Body of pancreas (tissue), 4 donors: ENCODE measurements around the gene PSMG3. TPM values are rescaled to one million over a fixed set of nuclear protein-coding genes. Genes with fewer than 3 reads are reported as not detected.

ENCODE experiments used
- ATAC-seq: fragments of 150-250 bp; one replicate; pipeline ENCODE4 v1.9.1; 2016
- DNase-seq, 4 donors: peaks; one replicate each; pipeline ENCODE4 v3.0.0-alpha.2; 2019
- H3K27ac ChIP-seq, 4 donors: fragments of 200-600 bp; sonication (generic); 1 replicate in 3 of 4; 2 replicates in 1 of 4; pipeline versions ENCODE4 v1.5.1 to v1.6.1; 2016 to 2019; ENCODE audit warnings: mild to moderate bottlenecking in 1 of 4, mixed read lengths in 1 of 4, moderate library complexity in 1 of 4
- H3K27me3 ChIP-seq, 2 donors: fragments of 200-600 bp; sonication (generic); one replicate each; pipeline ENCODE4 v1.6.0; 2016; ENCODE audit warnings: mild to moderate bottlenecking in 1 of 2
- H3K36me3 ChIP-seq, 2 donors: fragments of 200-600 bp; sonication (generic); replicated peaks in 1 of 2; 2 replicates each; pipeline ENCODE4 v1.5.1; 2016; ENCODE audit warnings: low read depth in 2 of 2; ENCODE audit not compliant: insufficient read depth in 1 of 2
- H3K4me1 ChIP-seq: fragments of 200-600 bp; sonication (generic); one replicate; pipeline ENCODE4 v1.6.0; 2016
- H3K4me3 ChIP-seq, 2 donors: fragments of 200-600 bp; sonication (generic); 1 replicate in 1 of 2; 2 replicates in 1 of 2; pipeline ENCODE4 v1.5.1; 2016 to 2019
- H3K9me3 ChIP-seq, 3 donors: fragments of 200-600 bp; sonication (generic); 1 replicate in 2 of 3; 2 replicates in 1 of 3; pipeline ENCODE4 v1.5.1; 2016
- CTCF ChIP-seq, 7 experiments: fragments of 450-650 bp in 4 of 7; fragments of 200-600 bp in 3 of 7; sonication (generic) in 3 of 7; IDR thresholded peaks; one replicate each; pipeline ENCODE4 v1.5.1; 2016 to 2019; ENCODE audit warnings: antibody characterized with exemption in 7 of 7
- POLR2A ChIP-seq, 3 donors: fragments of 450-650 bp; IDR thresholded peaks; one replicate each; pipeline ENCODE4 v1.6.1; 2016; ENCODE audit warnings: antibody characterized with exemption in 3 of 3, mild to moderate bottlenecking in 2 of 3
- WGBS, 2 donors: methylation state at CpG; one replicate each; pipeline ENCODE4 v1.1.5; 2017; 5-methylcytosine and 5-hydroxymethylcytosine counted together
- intact Hi-C: fragments of 100-400 bp; cut with DNase I; formaldehyde crosslinking; loops from one replicate; pipeline ENCODE4 v1.15.1; 2023
- total RNA-seq, 2 donors: library from RNA; depleted of rRNA; stranded (reverse); fragments of >200 nt; gene quantifications; one replicate each; pipeline ENCODE4 v1.1.0, GENCODE V29; 2016

Gene PSMG3
- total RNA-seq, 2 donors from 2014 or later = 34.0 to 39.6 TPM

GRCh38 chr7:1603346-1604225 is 33.8 kb upstream of the PSMG3 start:
- Histone ChIP-seq H3K27ac (no peak overlapping the region), H3K9me3 (no peaks in the 10 kb centered on the region), H3K27me3 (peaks cover 0 to 9% of the 10 kb centered on the region in 2 donors), H3K4me3 (no peak overlapping the region), H3K4me1 (no peaks in the 10 kb centered on the region), H3K36me3 (no peaks in the 10 kb centered on the region)
- no peak for TF ChIP-seq POLR2A (IDR thresholded peaks at IDR 0.05)
- TF ChIP-seq CTCF (IDR thresholded peaks at IDR 0.05) = no peak
- intact Hi-C loops = no loop called here
- ATAC-seq (no peak), DNase-seq (no peak)
- 69 to 70% methylated on average over 15 to 41 of the region's 41 CpGs for WGBS, 2 donors

GRCh38 chr7:1602386-1602785 is 32.6 kb upstream of the PSMG3 start:
- no peak overlapping the region for H3K27ac ChIP-seq
- H3K4me1 ChIP-seq = no peaks in the 10 kb centered on the region
- ATAC-seq (no peak), DNase-seq (no peak)
- WGBS, 2 donors = 82 to 83% methylated on average over 7 to 15 of the region's 15 CpGs
- no peaks in the 10 kb centered on the region for H3K9me3 ChIP-seq
- H3K4me3 ChIP-seq = no peak overlapping the region
- H3K36me3 ChIP-seq = no peaks in the 10 kb centered on the region
- TF ChIP-seq POLR2A (IDR thresholded peaks at IDR 0.05) (no peak), CTCF (IDR thresholded peaks at IDR 0.05) (no peak)
- H3K27me3 ChIP-seq = peaks cover 0 to 7% of the 10 kb centered on the region in 2 donors
- intact Hi-C loops = no loop called here

GRCh38 chr7:1601956-1602355 is 32.1 kb upstream of the PSMG3 start:
- H3K4me1 ChIP-seq = no peaks in the 10 kb centered on the region
- no peaks in the 10 kb centered on the region for H3K9me3 ChIP-seq
- intact Hi-C loops = no loop called here
- no peak overlapping the region for H3K27ac ChIP-seq
- H3K4me3 ChIP-seq = no peak overlapping the region
- DNase-seq (no peak), ATAC-seq (no peak)
- no peaks in the 10 kb centered on the region for H3K36me3 ChIP-seq
- TF ChIP-seq CTCF (IDR thresholded peaks at IDR 0.05) (no peak), POLR2A (IDR thresholded peaks at IDR 0.05) (no peak)
- 73 to 76% methylated on average over 18 to 19 of the region's 24 CpGs for WGBS, 2 donors
- H3K27me3 ChIP-seq = peaks cover 0 to 4% of the 10 kb centered on the region in 2 donors

GRCh38 chr7:1599640-1600395 is 30.0 kb upstream of the PSMG3 start:
- intact Hi-C loops = no loop called here
- no peak overlapping the region for H3K4me3 ChIP-seq
- no peaks in the 10 kb centered on the region for H3K9me3 ChIP-seq
- no peaks in the 10 kb centered on the region for H3K27me3 ChIP-seq
- H3K27ac ChIP-seq = no peak overlapping the region
- DNase-seq = no peak
- no peak for ATAC-seq
- 64 to 77% methylated on average over 18 to 28 of the region's 29 CpGs for WGBS, 2 donors
- H3K36me3 ChIP-seq = no peaks in the 10 kb centered on the region
- H3K4me1 ChIP-seq = no peaks in the 10 kb centered on the region
- no peak for TF ChIP-seq CTCF (IDR thresholded peaks at IDR 0.05)
- no peak for TF ChIP-seq POLR2A (IDR thresholded peaks at IDR 0.05)
